ENCODE data around the gene C13orf46.

The C13orf46 gene

GRCh38 chr13:113945857-113946408, 27.9 kb downstream of the C13orf46 start:
- TF ChIP-seq TAF1 (IDR thresholded peaks at IDR 0.05; ENCODE audit: low read depth, low read length) (no peak), POLR2A (IDR thresholded peaks at IDR 0.05; ENCODE audit: low read depth, low read length) (no peak), PAX5 (IDR thresholded peaks at IDR 0.05; ENCODE audit: insufficient read depth, low read length, severe bottlenecking) (no peak), SPI1 (IDR thresholded peaks at IDR 0.05; ENCODE audit: low read depth, low read length) (no peak), POU2F2 (IDR thresholded peaks at IDR 0.05; ENCODE audit: low read depth, low read length) (no peak), POLR2AphosphoS5 (IDR thresholded peaks at IDR 0.05; ENCODE audit: low read depth, low read length) (no peak)
- no peak for FAIRE-seq
- DNase-seq (ENCODE audit: insufficient read length, low spot score), result no peak

GRCh38 chr13:113943821-113944565, 29.9 kb downstream of the C13orf46 start:
- FAIRE-seq (no peak), DNase-seq (ENCODE audit: insufficient read length, low spot score) (no peak)
- TF ChIP-seq SPI1 (IDR thresholded peaks at IDR 0.05; ENCODE audit: low read depth, low read length) (no peak), POLR2A (IDR thresholded peaks at IDR 0.05; ENCODE audit: low read depth, low read length) (no peak), POU2F2 (IDR thresholded peaks at IDR 0.05; ENCODE audit: low read depth, low read length) (no peak), PAX5 (IDR thresholded peaks at IDR 0.05; ENCODE audit: insufficient read depth, low read length, severe bottlenecking) (no peak), POLR2AphosphoS5 (IDR thresholded peaks at IDR 0.05; ENCODE audit: low read depth, low read length) (no peak), TAF1 (IDR thresholded peaks at IDR 0.05; ENCODE audit: low read depth, low read length) (no peak)

- FAIRE-seq (no peak), DNase-seq (ENCODE audit: insufficient read length, low spot score) (no peak)
- TF ChIP-seq POU2F2 (IDR thresholded peaks at IDR 0.05; ENCODE audit: low read depth, low read length) (no peak), POLR2AphosphoS5 (IDR thresholded peaks at IDR 0.05; ENCODE audit: low read depth, low read length) (no peak), PAX5 (IDR thresholded peaks at IDR 0.05; ENCODE audit: insufficient read depth, low read length, severe bottlenecking) (no peak), POLR2A (IDR thresholded peaks at IDR 0.05; ENCODE audit: low read depth, low read length) (no peak), TAF1 (IDR thresholded peaks at IDR 0.05; ENCODE audit: low read depth, low read length) (no peak), SPI1 (IDR thresholded peaks at IDR 0.05; ENCODE audit: low read depth, low read length) (no peak)
Measured at GRCh38 chr13:113942591-113943103, 31.2 kb downstream of the C13orf46 start.

GRCh38 chr13:113941571-113942191, 32.2 kb downstream of the C13orf46 start:
- no peak for DNase-seq (ENCODE audit: insufficient read length, low spot score)
- TF ChIP-seq SPI1 (IDR thresholded peaks at IDR 0.05; ENCODE audit: low read depth, low read length), result no peak
- no peak for TF ChIP-seq POLR2AphosphoS5 (IDR thresholded peaks at IDR 0.05; ENCODE audit: low read depth, low read length)
- TF ChIP-seq PAX5 (IDR thresholded peaks at IDR 0.05; ENCODE audit: insufficient read depth, low read length, severe bottlenecking), result no peak
- no peak for TF ChIP-seq POU2F2 (IDR thresholded peaks at IDR 0.05; ENCODE audit: low read depth, low read length)
- TF ChIP-seq TAF1 (IDR thresholded peaks at IDR 0.05; ENCODE audit: low read depth, low read length), result no peak
- no peak for TF ChIP-seq POLR2A (IDR thresholded peaks at IDR 0.05; ENCODE audit: low read depth, low read length)
- FAIRE-seq, result no peak

- TF ChIP-seq SPI1 (IDR thresholded peaks at IDR 0.05; ENCODE audit: low read depth, low read length) (no peak), POLR2A (IDR thresholded peaks at IDR 0.05; ENCODE audit: low read depth, low read length) (no peak), POU2F2 (IDR thresholded peaks at IDR 0.05; ENCODE audit: low read depth, low read length) (no peak), TAF1 (IDR thresholded peaks at IDR 0.05; ENCODE audit: low read depth, low read length) (no peak), PAX5 (IDR thresholded peaks at IDR 0.05; ENCODE audit: insufficient read depth, low read length, severe bottlenecking) (no peak), POLR2AphosphoS5 (IDR thresholded peaks at IDR 0.05; ENCODE audit: low read depth, low read length) (no peak)
- FAIRE-seq (no peak), DNase-seq (ENCODE audit: insufficient read length, low spot score) (no peak)
Measured at GRCh38 chr13:113939944-113940297, 34.0 kb downstream of the C13orf46 start.

GRCh38 chr13:113939129-113939943, 34.5 kb downstream of the C13orf46 start:
- FAIRE-seq, result no peak
- DNase-seq (ENCODE audit: insufficient read length, low spot score), result no peak
- TF ChIP-seq POLR2AphosphoS5 (IDR thresholded peaks at IDR 0.05; ENCODE audit: low read depth, low read length) (no peak), PAX5 (IDR thresholded peaks at IDR 0.05; ENCODE audit: insufficient read depth, low read length, severe bottlenecking) (no peak), POU2F2 (IDR thresholded peaks at IDR 0.05; ENCODE audit: low read depth, low read length) (no peak), TAF1 (IDR thresholded peaks at IDR 0.05; ENCODE audit: low read depth, low read length) (no peak), SPI1 (IDR thresholded peaks at IDR 0.05; ENCODE audit: low read depth, low read length) (no peak), POLR2A (IDR thresholded peaks at IDR 0.05; ENCODE audit: low read depth, low read length) (no peak)

- no peak for TF ChIP-seq POLR2AphosphoS5 (IDR thresholded peaks at IDR 0.05; ENCODE audit: low read depth, low read length)
- TF ChIP-seq POU2F2 (IDR thresholded peaks at IDR 0.05; ENCODE audit: low read depth, low read length), result no peak
- DNase-seq (ENCODE audit: insufficient read length, low spot score), result no peak
- no peak for FAIRE-seq
Measured at GRCh38 chr13:113938716-113939115, 35.2 kb downstream of the C13orf46 start.

GRCh38 chr13:113938246-113938645, 35.6 kb downstream of the C13orf46 start:
- FAIRE-seq, result no peak
- TF ChIP-seq POU2F2 (IDR thresholded peaks at IDR 0.05; ENCODE audit: low read depth, low read length), result no peak
- no peak for TF ChIP-seq POLR2AphosphoS5 (IDR thresholded peaks at IDR 0.05; ENCODE audit: low read depth, low read length)
- DNase-seq (ENCODE audit: insufficient read length, low spot score), result no peak

GRCh38 chr13:113937527-113938180, 36.2 kb downstream of the C13orf46 start:
- no peak for FAIRE-seq
- DNase-seq (ENCODE audit: insufficient read length, low spot score), result no peak
- no peak for TF ChIP-seq SPI1 (IDR thresholded peaks at IDR 0.05; ENCODE audit: low read depth, low read length)
- TF ChIP-seq POLR2AphosphoS5 (IDR thresholded peaks at IDR 0.05; ENCODE audit: low read depth, low read length), result no peak
- no peak for TF ChIP-seq PAX5 (IDR thresholded peaks at IDR 0.05; ENCODE audit: insufficient read depth, low read length, severe bottlenecking)
- TF ChIP-seq POU2F2 (IDR thresholded peaks at IDR 0.05; ENCODE audit: low read depth, low read length), result no peak
- no peak for TF ChIP-seq TAF1 (IDR thresholded peaks at IDR 0.05; ENCODE audit: low read depth, low read length)
- no peak for TF ChIP-seq POLR2A (IDR thresholded peaks at IDR 0.05; ENCODE audit: low read depth, low read length)

Measured in GM12891 (cell line).